Breast epithelium (tissue), 3 donors: Measurements from ENCODE around the gene PRRX2.

Experiments
- CTCF ChIP-seq, 3 donors: fragments of 450-650 bp; IDR thresholded peaks; one replicate each; pipeline ENCODE4 v1.5.1; 2016 to 2017; ENCODE audit warnings: antibody characterized with exemption in 3 of 3, mild to moderate bottlenecking in 3 of 3, moderate library complexity in 3 of 3
- POLR2A ChIP-seq: fragments of 450-650 bp; IDR thresholded peaks from one replicate; pipeline ENCODE4 v1.6.1; 2016; ENCODE audit warnings: antibody characterized with exemption, mild to moderate bottlenecking, moderate library complexity
- POLR2AphosphoS5 ChIP-seq, 3 donors: sonication (generic); formaldehyde crosslinking; IDR thresholded peaks; one replicate each; pipeline ENCODE4 v1.6.1; 2017; ENCODE audit warnings: antibody characterized with exemption in 3 of 3

GRCh38 chr9:129719135-129719534 lies 53.7 kb downstream of the PRRX2 start:
- TF ChIP-seq POLR2AphosphoS5 (IDR thresholded peaks at IDR 0.05) (no peak), POLR2A (no peak), CTCF (IDR thresholded peaks at IDR 0.05) (no peak)
